Sigmoid colon (tissue), 7 donors: ENCODE data around the gene ETV3. TPM values are rescaled to one million over a fixed set of nuclear protein-coding genes. Genes with fewer than 3 reads are reported as not detected.

Source experiments
- DNase-seq: peaks from one replicate; pipeline ENCODE4 v3.0.0-alpha.2; 2019
- H3K27ac ChIP-seq, 4 donors: fragments of 200-600 bp; sonication (generic); one replicate each; pipeline ENCODE4 v1.5.1; 2016 to 2019; ENCODE audit warnings: mild to moderate bottlenecking in 1 of 4
- H3K27me3 ChIP-seq, 3 donors: fragments of 200-600 bp; sonication (generic); one replicate each; pipeline ENCODE4 v1.5.1; 2019; ENCODE audit warnings: mild to moderate bottlenecking in 1 of 3
- H3K36me3 ChIP-seq, 4 donors: fragments of 200-600 bp; sonication (generic); one replicate each; pipeline ENCODE4 v1.5.1; 2016 to 2019
- H3K4me1 ChIP-seq, 4 donors: fragments of 200-600 bp; sonication (generic); one replicate each; pipeline ENCODE4 v1.5.1; 2017 to 2019
- H3K4me3 ChIP-seq, 4 donors: fragments of 200-600 bp; sonication (generic); one replicate each; pipeline ENCODE4 v1.5.1; 2017 to 2019; ENCODE audit warnings: mild to moderate bottlenecking in 2 of 4, moderate library complexity in 1 of 4
- H3K9me3 ChIP-seq, 4 donors: fragments of 200-600 bp in 3 of 4; sonication (generic) in 3 of 4; one replicate each; pipeline versions ENCODE4 v1.5.1 to v1.6.1; 2013 to 2019
- CTCF ChIP-seq, 4 experiments: fragments of 450-650 bp in 3 of 4; fragments of 200-600 bp in 1 of 4; IDR thresholded peaks; one replicate each; pipeline ENCODE4 v1.5.1; 2016 to 2019; ENCODE audit warnings: antibody characterized with exemption in 4 of 4, mild to moderate bottlenecking in 3 of 4, moderate library complexity in 2 of 4
- EP300 ChIP-seq, 4 donors: sonication (generic); formaldehyde crosslinking; IDR thresholded peaks; one replicate each; pipeline ENCODE4 v1.6.1; 2017; ENCODE audit warnings: antibody characterized with exemption in 4 of 4
- POLR2A ChIP-seq, 2 donors: fragments of 450-650 bp; IDR thresholded peaks; one replicate each; pipeline ENCODE4 v1.6.1; 2016; ENCODE audit warnings: antibody characterized with exemption in 2 of 2, mild to moderate bottlenecking in 2 of 2, moderate library complexity in 2 of 2
- POLR2AphosphoS5 ChIP-seq, 4 donors: sonication (generic); formaldehyde crosslinking; IDR thresholded peaks; one replicate each; pipeline ENCODE4 v1.6.1; 2017; ENCODE audit warnings: antibody characterized with exemption in 4 of 4
- WGBS, 2 donors: extraction: QIAGEN DNeasy Blood & Tissue Kit; methylation state at CpG; one replicate each; pipeline ENCODE4 v1.1.7; 2013; 5-methylcytosine and 5-hydroxymethylcytosine counted together
- intact Hi-C: fragments of 100-400 bp; cut with DNase I; formaldehyde crosslinking; loops from one replicate; pipeline ENCODE4 v1.15.1; 2023
- polyA plus RNA-seq, 3 donors: library from polyadenylated mRNA; stranded (reverse); fragments of 200-250 nt; gene quantifications; one replicate each; pipeline ENCODE4 v1.2.3, GENCODE V29; 2013
- total RNA-seq, 4 donors: library from RNA; depleted of rRNA; stranded (reverse); fragments of >200 nt; gene quantifications; one replicate each; pipeline ENCODE4 v1.1.0, GENCODE V29; 2016
- donor health status: healthy with polysubstance abuse.
- donor health status: Bipolar disorder and iron deficiency.
- donor health status: healthy.

Gene ETV3
- total and polyA plus RNA-seq, 7 donors: 6.6 to 20.2 (median 14.1) TPM

- peaks cover 0 to 22% (median 11%) of the 10 kb centered on the region in 4 donors for H3K4me1 ChIP-seq
- intact Hi-C loops: loop anchor here (10.0 kb wide), 1 partner anchor 168 kb away; no protein-coding TSS in a partner anchor
- peaks cover 0 to 4% (median 0%) of the 10 kb centered on the region in 3 donors for H3K27me3 ChIP-seq
- H3K36me3 ChIP-seq: no peaks in the 10 kb centered on the region
- WGBS, 2 donors: 96 to 98% methylated on average over 2 of the region's 2 CpGs
- no peaks in the 10 kb centered on the region for H3K9me3 ChIP-seq
- DNase-seq: no peak
- no peak overlapping the region for H3K4me3 ChIP-seq
- no peak for TF ChIP-seq CTCF (IDR thresholded peaks at IDR 0.05)
- TF ChIP-seq POLR2A (IDR thresholded peaks at IDR 0.05): no peak
- no peak for TF ChIP-seq EP300 (IDR thresholded peaks at IDR 0.05)
- no peak for TF ChIP-seq POLR2AphosphoS5 (IDR thresholded peaks at IDR 0.05)
- no peak overlapping the region for H3K27ac ChIP-seq
Measured at GRCh38 chr1:157152510-157152909, 14.3 kb upstream of the ETV3 start.

GRCh38 chr1:157151506-157151905 lies 13.3 kb upstream of the ETV3 start:
- WGBS, 2 donors: 81 to 94% methylated on average over 3 of the region's 3 CpGs
- H3K4me3 ChIP-seq: no peak overlapping the region
- TF ChIP-seq EP300 (IDR thresholded peaks at IDR 0.05) (no peak), POLR2AphosphoS5 (IDR thresholded peaks at IDR 0.05) (no peak)
- no peaks in the 10 kb centered on the region for H3K9me3 ChIP-seq
- H3K4me1 ChIP-seq: peaks cover 0 to 21% (median 11%) of the 10 kb centered on the region in 4 donors
- no peaks in the 10 kb centered on the region for H3K36me3 ChIP-seq
- DNase-seq: no peak
- H3K27me3 ChIP-seq: peaks cover 0 to 4% (median 0%) of the 10 kb centered on the region in 3 donors
- intact Hi-C loops: loop anchor here (10.0 kb wide), 1 partner anchor 167 kb away; no protein-coding TSS in a partner anchor
- H3K27ac ChIP-seq: no peak overlapping the region

DNA sequence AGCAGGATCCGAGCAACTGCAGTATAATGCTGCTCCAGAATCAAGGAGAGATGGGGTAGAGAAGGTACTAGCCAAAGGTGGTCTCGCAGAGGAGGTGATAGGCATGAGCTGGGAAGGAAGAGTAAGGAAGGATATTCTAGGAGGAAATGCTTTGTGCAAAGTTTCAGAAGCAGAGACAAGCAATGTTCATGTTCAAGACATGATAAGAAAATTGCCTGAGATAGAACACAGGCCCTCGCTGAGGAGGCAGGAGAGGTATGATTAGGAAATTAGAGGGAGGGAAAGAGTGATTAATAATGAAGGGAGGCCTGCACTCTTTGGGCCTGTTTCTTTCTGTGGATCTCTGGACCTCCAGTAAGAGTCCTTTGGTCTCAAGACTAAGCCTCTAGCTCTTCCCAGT lies 12.9 kb upstream of the ETV3 start:
- no peak for TF ChIP-seq POLR2AphosphoS5 (IDR thresholded peaks at IDR 0.05)
- TF ChIP-seq EP300 (IDR thresholded peaks at IDR 0.05): no peak
- no peak for TF ChIP-seq POLR2A (IDR thresholded peaks at IDR 0.05)
- no peak for TF ChIP-seq CTCF (IDR thresholded peaks at IDR 0.05)
- DNase-seq: no peak
- H3K27ac ChIP-seq: no peak overlapping the region
- H3K36me3 ChIP-seq: no peaks in the 10 kb centered on the region
- no peaks in the 10 kb centered on the region for H3K9me3 ChIP-seq
- H3K4me1 ChIP-seq: peaks cover 0 to 17% (median 9%) of the 10 kb centered on the region in 4 donors
- peaks cover 0 to 4% (median 0%) of the 10 kb centered on the region in 3 donors for H3K27me3 ChIP-seq
- H3K4me3 ChIP-seq: no peak overlapping the region
- intact Hi-C loops: loop anchor here (10.0 kb wide), 1 partner anchor 166 kb away; no protein-coding TSS in a partner anchor
- 91 to 96% methylated on average over 3 of the region's 3 CpGs for WGBS, 2 donors

DNA sequence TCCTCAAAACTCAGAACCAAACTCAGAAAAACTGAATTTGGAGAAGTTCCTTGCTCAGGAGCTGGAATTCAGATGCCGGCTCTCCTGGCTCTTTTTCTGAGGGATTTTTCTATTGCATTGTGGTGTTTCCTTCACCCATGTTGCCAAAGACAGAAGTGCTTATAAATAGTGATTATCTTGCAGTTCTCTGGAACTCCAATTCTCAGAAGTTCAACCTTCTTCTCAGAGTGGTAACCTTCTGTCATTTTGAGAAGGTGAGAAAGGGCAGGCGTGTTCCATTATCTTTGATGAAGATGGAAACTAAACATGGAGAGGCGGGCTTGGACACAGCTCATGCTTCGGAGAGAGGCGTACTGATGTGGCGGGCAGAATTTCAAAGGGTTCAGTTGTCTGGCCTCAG lies 12.4 kb upstream of the ETV3 start:
- no peak for TF ChIP-seq CTCF (IDR thresholded peaks at IDR 0.05)
- TF ChIP-seq POLR2AphosphoS5 (IDR thresholded peaks at IDR 0.05): no peak
- no peak for TF ChIP-seq POLR2A (IDR thresholded peaks at IDR 0.05)
- TF ChIP-seq EP300 (IDR thresholded peaks at IDR 0.05): no peak
- H3K4me1 ChIP-seq: peaks cover 0 to 14% (median 5%) of the 10 kb centered on the region in 4 donors
- intact Hi-C loops: loop anchor here (10.0 kb wide), 1 partner anchor 166 kb away; no protein-coding TSS in a partner anchor
- DNase-seq: no peak
- H3K27me3 ChIP-seq: peaks cover 0 to 4% (median 0%) of the 10 kb centered on the region in 3 donors
- no peaks in the 10 kb centered on the region for H3K9me3 ChIP-seq
- no peak overlapping the region for H3K4me3 ChIP-seq
- 89 to 93% methylated on average over 6 of the region's 6 CpGs for WGBS, 2 donors
- H3K27ac ChIP-seq: no peak overlapping the region
- H3K36me3 ChIP-seq: no peaks in the 10 kb centered on the region

- DNase-seq: no peak
- intact Hi-C loops: no loop called here
- Histone ChIP-seq H3K27ac (no peak overlapping the region), H3K27me3 (peaks cover 0 to 4% (median 0%) of the 10 kb centered on the region in 3 donors), H3K4me1 (no peaks in the 10 kb centered on the region), H3K4me3 (no peak overlapping the region), H3K9me3 (no peaks in the 10 kb centered on the region), H3K36me3 (no peaks in the 10 kb centered on the region)
- TF ChIP-seq EP300 (IDR thresholded peaks at IDR 0.05) (no peak), CTCF (IDR thresholded peaks at IDR 0.05) (no peak), POLR2AphosphoS5 (IDR thresholded peaks at IDR 0.05) (no peak), POLR2A (IDR thresholded peaks at IDR 0.05) (no peak)
- WGBS, 2 donors: 64 to 69% methylated on average over 10 of the region's 10 CpGs
Measured at GRCh38 chr1:157147906-157148700, 9.9 kb upstream of the ETV3 start.
